HG03095 (cell line): ENCODE results near the gene ABR.

Experiments
- ATAC-seq: cut with Tn5 transposase; IDR thresholded peaks from one replicate; pipeline ENCODE4 v1.9.1; 2021; ENCODE audit warnings: moderate library complexity; ENCODE audit not compliant: unreplicated experiment

The ABR gene

GRCh38 chr17:969811-970355 is 209.9 kb downstream of the ABR start:
- ATAC-seq: no peak

GRCh38 chr17:968812-969730 is 210.7 kb downstream of the ABR start:
- no peak for ATAC-seq

DNA sequence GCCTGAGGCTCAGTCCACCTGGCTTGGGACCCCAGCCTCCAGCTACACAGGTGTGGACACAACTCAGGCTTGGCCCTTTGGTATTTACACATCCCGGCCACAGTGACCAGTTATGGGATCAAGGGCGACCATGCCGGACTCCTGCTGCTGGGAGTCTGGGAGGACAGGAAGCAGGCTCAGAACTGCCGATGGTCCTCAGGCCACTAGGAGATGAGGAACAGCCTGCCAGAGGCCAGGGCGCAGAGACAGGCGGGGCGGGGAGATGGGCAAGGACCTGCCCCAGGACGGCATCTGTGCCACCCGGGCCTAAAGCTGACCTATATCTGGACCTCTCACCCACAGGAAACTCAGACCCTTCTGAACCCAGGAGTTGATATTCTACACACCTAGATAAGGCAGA is 212.7 kb downstream of the ABR start:
- ATAC-seq: no peak

DNA sequence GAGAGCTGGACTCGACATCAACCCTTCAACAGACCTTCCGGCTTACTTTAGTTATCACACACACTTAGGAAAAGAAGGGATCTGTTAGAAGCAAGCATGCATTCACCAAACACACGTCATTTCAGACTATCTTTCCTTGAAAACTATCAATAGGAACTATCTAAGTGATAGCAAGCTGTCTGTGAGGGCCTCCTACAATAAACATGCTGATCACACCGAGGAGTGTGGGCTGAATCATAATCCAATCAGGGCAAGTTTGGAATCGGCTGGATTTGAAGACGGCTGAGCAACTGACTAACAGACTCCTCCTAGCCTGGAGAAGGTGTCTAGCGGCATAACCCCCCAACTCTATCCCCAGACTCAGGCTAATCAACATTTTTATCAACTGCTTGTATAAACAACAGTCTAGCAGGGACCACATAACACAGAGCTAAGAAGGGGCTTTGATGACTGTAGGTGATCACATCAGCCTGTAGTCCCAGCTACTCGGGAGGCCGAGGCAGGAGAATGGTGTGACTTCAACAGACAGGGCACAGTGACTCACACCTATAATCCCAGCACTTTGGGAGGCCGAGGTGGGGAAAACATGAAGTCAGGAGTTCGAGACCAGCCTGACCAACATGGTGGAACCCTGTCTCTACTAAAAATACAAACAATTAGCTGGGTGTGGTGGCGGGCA is 214.3 kb downstream of the ABR start:
- ATAC-seq: no peak

GRCh38 chr17:964876-965275 is 214.9 kb downstream of the ABR start:
- no peak for ATAC-seq

GRCh38 chr17:962670-963069 is 217.1 kb downstream of the ABR start:
- no peak for ATAC-seq

- no peak for ATAC-seq
These were observed 217.6 kb downstream of the ABR start for GRCh38 chr17:962166-962565.

DNA sequence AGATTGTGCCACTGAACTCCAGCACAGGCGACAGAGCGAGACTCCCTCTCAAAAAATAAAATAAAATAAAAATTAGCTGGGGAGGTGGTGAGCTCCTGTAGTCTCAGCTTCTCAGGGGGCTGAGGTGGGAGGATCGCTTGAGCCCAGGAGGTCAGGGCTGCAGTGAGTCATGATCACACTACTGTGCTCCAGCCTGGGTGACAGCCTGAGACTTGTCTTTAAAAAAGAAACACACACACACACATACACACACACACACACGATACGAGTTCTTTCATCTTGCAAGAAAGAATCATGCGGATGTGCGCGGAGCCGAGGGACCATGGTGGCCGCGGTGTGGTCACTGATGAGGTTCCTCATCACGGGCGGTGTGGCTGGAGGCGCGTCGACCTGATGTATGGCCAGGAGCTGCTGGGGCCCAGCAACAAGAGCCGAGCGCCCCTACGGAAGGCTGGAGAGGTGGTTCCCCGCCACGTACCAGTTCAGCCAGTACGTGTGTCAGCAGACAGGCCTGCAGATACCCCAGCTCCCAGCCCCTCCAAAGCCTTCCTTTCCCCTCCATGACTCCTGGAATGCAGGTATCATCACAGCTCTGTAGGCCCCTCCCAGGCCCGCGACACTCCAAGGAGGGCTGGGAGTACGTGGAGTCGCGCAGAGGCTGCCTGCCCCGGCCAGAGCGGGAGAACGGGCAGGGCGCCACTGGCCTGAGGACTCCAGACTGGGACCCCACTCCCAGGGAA is 220.9 kb downstream of the ABR start:
- no peak for ATAC-seq

GRCh38 chr17:957856-958421 is 221.8 kb downstream of the ABR start:
- no peak for ATAC-seq

GRCh38 chr17:956905-957304 is 222.9 kb downstream of the ABR start:
- ATAC-seq: no peak

- ATAC-seq: no peak
These were observed 225.2 kb downstream of the ABR start for GRCh38 chr17:954431-955164.

GRCh38 chr17:953767-954166 is 226.0 kb downstream of the ABR start:
- ATAC-seq: no peak
